ENCODE data around the gene CDKN1C.

The CDKN1C gene

DNA sequence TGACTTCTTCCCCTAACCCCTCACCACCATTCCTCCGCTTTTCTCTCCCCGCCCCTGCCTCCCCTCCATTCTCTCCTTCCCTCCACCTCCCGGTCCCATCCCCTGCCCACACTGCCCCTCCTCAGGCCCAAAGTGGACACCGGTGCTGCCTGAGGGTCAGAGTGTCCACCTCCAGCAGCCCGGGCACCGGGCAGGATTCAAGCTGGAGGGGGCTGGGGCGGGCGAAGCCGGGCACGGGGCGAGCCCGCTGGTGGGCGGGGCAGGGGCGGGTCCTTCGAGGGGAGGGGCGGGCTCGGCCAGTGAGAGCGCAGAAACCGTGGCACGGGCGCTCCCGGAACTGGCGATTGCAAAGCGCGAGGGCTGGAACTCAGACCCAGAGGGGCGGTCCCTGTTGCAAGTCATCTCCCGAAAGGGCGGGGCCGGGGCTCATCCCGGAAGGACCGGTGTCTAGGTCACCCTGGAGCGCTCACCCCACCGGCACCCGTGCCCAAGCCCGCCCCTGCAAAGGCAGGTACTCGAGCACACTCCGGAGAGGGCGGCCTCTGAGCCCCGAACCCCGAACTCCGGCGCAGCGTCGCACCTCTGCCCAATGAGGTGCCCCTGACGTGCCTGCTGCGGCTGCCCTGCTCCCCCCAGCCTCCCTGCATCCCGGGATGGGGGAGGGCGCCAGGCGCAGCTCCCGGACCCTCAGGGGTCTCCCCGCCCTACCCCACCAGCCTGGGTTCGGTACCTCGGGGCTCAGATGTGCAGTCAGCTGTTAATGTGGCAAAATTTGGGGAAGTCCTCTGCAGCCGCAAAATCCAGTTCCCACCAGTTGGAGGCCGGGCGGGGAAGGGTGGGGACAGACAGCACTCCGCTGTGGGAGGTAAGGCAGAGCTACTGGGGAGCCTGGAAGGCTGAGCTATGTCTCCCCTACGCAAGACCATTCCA lies 16.5 kb upstream of the CDKN1C start:
- Histone ChIP-seq H3K4me1 (ENCODE audit: control insufficient read depth, insufficient read depth, low read length) (no peaks in the 10 kb centered on the region), H3K36me3 (ENCODE audit: control insufficient read depth in 2 of 2, insufficient read depth in 1 of 2, low read length in 2 of 2) (no peaks in the 10 kb centered on the region), H3K27ac (ENCODE audit: extremely low read depth, low read depth, low read length) (no peak overlapping the region), H3K9me3 (ENCODE audit: control insufficient read depth, insufficient read depth, low read depth, low read length) (no peaks in the 10 kb centered on the region), H3K4me3 (ENCODE audit: low read depth, low read length) (peak overlapping the region; percentile 57)
- CTCF ChIA-PET, result interaction anchor here (0.5 to 3.3 kb wide), 7 partner anchors 10 to 370 kb away, joined by 3 to 21 read pairs (median 3); partner anchors contain the start of gene PHLDA2
- POLR2A ChIA-PET, result interaction anchor here (0.6 to 1.8 kb wide), 6 partner anchors 10 to 368 kb away, joined by 3 to 11 read pairs (median 6); partner anchors contain the start of genes KCNQ1OT1 and PHLDA2
- TF ChIP-seq ZNF211 (tag by site-specific recombination; IDR thresholded peaks at IDR 0.05; ENCODE audit: low read depth) (no peak), ZBTB8A (tag by site-specific recombination; IDR thresholded peaks at IDR 0.05) (peak; percentile 91), ZNF404 (tag by site-specific recombination; IDR thresholded peaks at IDR 0.05) (no peak), ZNF510 (tag by site-specific recombination; IDR thresholded peaks at IDR 0.05; ENCODE audit: insufficient replicate concordance) (no peak), ZNF221 (tag by site-specific recombination; IDR thresholded peaks at IDR 0.05; ENCODE audit: borderline replicate concordance) (no peak), ZNF629 (tag by site-specific recombination; IDR thresholded peaks at IDR 0.05) (no peak), ZNF433 (tag by site-specific recombination; IDR thresholded peaks at IDR 0.05; ENCODE audit: low read depth) (no peak), ZNF341 (tag by site-specific recombination; IDR thresholded peaks at IDR 0.05; ENCODE audit: low read depth) (peak; percentile 62), YY2 (tag by site-specific recombination; IDR thresholded peaks at IDR 0.05) (no peak), ZNF157 (tag by site-specific recombination; IDR thresholded peaks at IDR 0.05) (no peak), ZNF366 (tag by site-specific recombination; conservative IDR thresholded peaks at IDR 0.05) (peak; percentile 40; the same call in 1 of the 2 replicates), ZNF239 (tag by site-specific recombination; IDR thresholded peaks at IDR 0.05) (no peak), GLIS1 (tag by site-specific recombination; IDR thresholded peaks at IDR 0.05) (0 out of 2 replicates have a peak, but pooled peaks have one; percentile 25), ZNF248 (tag by site-specific recombination; IDR thresholded peaks at IDR 0.05) (no peak), KLF1 (tag by site-specific recombination; IDR thresholded peaks at IDR 0.05) (peak; percentile 39; the same call in 1 of the 2 replicates), ZNF555 (tag by site-specific recombination; conservative IDR thresholded peaks at IDR 0.05) (no peak), ZNF830 (tag by site-specific recombination; IDR thresholded peaks at IDR 0.05; ENCODE audit: low read depth) (no peak), ZNF473 (tag by site-specific recombination; IDR thresholded peaks at IDR 0.05) (no peak), ZNF202 (tag by site-specific recombination; IDR thresholded peaks at IDR 0.05; ENCODE audit: borderline replicate concordance) (no peak), ZNF707 (tag by site-specific recombination; IDR thresholded peaks at IDR 0.05) (no peak), ZNF24 (tag by site-specific recombination; IDR thresholded peaks at IDR 0.05) (no peak), ZNF48 (tag by site-specific recombination; IDR thresholded peaks at IDR 0.05) (no peak)
- TF ChIP-seq, protein P1, sequence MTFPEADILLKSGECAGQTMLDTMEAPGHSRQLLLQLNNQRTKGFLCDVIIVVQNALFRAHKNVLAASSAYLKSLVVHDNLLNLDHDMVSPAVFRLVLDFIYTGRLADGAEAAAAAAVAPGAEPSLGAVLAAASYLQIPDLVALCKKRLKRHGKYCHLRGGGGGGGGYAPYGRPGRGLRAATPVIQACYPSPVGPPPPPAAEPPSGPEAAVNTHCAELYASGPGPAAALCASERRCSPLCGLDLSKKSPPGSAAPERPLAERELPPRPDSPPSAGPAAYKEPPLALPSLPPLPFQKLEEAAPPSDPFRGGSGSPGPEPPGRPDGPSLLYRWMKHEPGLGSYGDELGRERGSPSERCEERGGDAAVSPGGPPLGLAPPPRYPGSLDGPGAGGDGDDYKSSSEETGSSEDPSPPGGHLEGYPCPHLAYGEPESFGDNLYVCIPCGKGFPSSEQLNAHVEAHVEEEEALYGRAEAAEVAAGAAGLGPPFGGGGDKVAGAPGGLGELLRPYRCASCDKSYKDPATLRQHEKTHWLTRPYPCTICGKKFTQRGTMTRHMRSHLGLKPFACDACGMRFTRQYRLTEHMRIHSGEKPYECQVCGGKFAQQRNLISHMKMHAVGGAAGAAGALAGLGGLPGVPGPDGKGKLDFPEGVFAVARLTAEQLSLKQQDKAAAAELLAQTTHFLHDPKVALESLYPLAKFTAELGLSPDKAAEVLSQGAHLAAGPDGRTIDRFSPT (tag by site-specific recombination; IDR thresholded peaks at IDR 0.05), result peak; percentile 56
- TF ChIP-seq, protein P2, sequence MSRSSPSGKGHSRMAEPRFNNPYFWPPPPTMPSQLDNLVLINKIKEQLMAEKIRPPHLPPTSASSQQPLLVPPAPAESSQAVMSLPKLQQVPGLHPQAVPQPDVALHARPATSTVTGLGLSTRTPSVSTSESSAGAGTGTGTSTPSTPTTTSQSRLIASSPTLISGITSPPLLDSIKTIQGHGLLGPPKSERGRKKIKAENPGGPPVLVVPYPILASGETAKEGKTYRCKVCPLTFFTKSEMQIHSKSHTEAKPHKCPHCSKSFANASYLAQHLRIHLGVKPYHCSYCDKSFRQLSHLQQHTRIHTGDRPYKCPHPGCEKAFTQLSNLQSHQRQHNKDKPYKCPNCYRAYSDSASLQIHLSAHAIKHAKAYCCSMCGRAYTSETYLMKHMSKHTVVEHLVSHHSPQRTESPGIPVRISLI (tag by site-specific recombination; IDR thresholded peaks at IDR 0.05), result no peak
- TF ChIP-seq, protein P3, sequence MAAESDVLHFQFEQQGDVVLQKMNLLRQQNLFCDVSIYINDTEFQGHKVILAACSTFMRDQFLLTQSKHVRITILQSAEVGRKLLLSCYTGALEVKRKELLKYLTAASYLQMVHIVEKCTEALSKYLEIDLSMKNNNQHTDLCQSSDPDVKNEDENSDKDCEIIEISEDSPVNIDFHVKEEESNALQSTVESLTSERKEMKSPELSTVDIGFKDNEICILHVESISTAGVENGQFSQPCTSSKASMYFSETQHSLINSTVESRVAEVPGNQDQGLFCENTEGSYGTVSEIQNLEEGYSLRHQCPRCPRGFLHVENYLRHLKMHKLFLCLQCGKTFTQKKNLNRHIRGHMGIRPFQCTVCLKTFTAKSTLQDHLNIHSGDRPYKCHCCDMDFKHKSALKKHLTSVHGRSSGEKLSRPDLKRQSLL (tag by site-specific recombination; IDR thresholded peaks at IDR 0.05), result no peak
- TF ChIP-seq, protein P4, sequence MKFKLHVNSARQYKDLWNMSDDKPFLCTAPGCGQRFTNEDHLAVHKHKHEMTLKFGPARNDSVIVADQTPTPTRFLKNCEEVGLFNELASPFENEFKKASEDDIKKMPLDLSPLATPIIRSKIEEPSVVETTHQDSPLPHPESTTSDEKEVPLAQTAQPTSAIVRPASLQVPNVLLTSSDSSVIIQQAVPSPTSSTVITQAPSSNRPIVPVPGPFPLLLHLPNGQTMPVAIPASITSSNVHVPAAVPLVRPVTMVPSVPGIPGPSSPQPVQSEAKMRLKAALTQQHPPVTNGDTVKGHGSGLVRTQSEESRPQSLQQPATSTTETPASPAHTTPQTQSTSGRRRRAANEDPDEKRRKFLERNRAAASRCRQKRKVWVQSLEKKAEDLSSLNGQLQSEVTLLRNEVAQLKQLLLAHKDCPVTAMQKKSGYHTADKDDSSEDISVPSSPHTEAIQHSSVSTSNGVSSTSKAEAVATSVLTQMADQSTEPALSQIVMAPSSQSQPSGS (tag by site-specific recombination; IDR thresholded peaks at IDR 0.05; ENCODE audit: low read depth), result no peak
- TF ChIP-seq, protein P5, sequence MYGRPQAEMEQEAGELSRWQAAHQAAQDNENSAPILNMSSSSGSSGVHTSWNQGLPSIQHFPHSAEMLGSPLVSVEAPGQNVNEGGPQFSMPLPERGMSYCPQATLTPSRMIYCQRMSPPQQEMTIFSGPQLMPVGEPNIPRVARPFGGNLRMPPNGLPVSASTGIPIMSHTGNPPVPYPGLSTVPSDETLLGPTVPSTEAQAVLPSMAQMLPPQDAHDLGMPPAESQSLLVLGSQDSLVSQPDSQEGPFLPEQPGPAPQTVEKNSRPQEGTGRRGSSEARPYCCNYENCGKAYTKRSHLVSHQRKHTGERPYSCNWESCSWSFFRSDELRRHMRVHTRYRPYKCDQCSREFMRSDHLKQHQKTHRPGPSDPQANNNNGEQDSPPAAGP (tag by site-specific recombination; IDR thresholded peaks at IDR 0.05), result 0 out of 2 replicates have a peak, but pooled peaks have one; percentile 30
- TF ChIP-seq, protein P6, sequence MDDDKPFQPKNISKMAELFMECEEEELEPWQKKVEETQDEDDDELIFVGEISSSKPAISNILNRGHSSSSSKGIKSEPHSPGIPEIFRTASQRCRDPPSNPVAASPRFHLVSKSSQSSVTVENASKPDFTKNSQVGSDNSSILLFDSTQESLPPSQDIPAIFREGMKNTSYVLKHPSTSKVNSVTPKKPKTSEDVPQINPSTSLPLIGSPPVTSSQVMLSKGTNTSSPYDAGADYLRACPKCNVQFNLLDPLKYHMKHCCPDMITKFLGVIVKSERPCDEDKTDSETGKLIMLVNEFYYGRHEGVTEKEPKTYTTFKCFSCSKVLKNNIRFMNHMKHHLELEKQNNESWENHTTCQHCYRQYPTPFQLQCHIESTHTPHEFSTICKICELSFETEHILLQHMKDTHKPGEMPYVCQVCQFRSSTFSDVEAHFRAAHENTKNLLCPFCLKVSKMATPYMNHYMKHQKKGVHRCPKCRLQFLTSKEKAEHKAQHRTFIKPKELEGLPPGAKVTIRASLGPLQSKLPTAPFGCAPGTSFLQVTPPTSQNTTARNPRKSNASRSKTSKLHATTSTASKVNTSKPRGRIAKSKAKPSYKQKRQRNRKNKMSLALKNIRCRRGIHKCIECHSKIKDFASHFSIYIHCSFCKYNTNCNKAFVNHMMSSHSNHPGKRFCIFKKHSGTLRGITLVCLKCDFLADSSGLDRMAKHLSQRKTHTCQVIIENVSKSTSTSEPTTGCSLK (tag by site-specific recombination; IDR thresholded peaks at IDR 0.05), result no peak
